ENCODE data around the gene APOE. TPM values are rescaled to one million over a fixed set of nuclear protein-coding genes. Genes with fewer than 3 reads are reported as not detected.

APOE gene
- total RNA-seq, 1 donor from 2014 or later, result not detected

DNA sequence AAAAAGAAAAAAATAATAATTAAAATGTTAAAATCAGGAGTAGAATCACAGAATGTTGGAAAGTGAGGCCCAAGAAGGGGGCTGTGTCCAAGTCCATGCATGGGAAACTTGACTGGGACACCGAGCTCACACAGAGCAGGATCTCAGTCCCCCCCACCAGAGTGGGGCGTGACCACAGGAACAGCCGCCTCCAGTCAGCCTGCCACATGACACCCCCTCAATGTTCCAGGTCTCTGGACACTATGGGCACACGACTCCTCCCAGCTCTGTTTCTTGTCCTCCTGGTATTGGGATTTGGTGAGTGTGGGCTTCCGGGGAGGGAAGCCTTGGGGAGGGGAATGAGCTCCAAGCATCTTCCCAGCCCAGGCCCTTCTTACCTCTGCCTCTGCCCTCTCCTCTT, 42.6 kb downstream of the APOE start:
- Mint-ChIP-seq H3K27me3 (no peaks in the 10 kb centered on the region), H3K27ac (no peak overlapping the region), H3K4me1 (peaks cover 9% of the 10 kb centered on the region), H3K36me3 (ENCODE audit: low read depth) (peaks cover 6% of the 10 kb centered on the region), H3K4me3 (no peak overlapping the region), H3K9me3 (no peaks in the 10 kb centered on the region)
- ChIA-PET CTCF (no interaction called here), POLR2A (no interaction called here)
- DNase-seq (no peak), ATAC-seq (ENCODE audit: low read depth) (no peak)
- intact Hi-C loops (cut with micrococcal nuclease), result no loop called here
- TF ChIP-seq, protein P1, sequence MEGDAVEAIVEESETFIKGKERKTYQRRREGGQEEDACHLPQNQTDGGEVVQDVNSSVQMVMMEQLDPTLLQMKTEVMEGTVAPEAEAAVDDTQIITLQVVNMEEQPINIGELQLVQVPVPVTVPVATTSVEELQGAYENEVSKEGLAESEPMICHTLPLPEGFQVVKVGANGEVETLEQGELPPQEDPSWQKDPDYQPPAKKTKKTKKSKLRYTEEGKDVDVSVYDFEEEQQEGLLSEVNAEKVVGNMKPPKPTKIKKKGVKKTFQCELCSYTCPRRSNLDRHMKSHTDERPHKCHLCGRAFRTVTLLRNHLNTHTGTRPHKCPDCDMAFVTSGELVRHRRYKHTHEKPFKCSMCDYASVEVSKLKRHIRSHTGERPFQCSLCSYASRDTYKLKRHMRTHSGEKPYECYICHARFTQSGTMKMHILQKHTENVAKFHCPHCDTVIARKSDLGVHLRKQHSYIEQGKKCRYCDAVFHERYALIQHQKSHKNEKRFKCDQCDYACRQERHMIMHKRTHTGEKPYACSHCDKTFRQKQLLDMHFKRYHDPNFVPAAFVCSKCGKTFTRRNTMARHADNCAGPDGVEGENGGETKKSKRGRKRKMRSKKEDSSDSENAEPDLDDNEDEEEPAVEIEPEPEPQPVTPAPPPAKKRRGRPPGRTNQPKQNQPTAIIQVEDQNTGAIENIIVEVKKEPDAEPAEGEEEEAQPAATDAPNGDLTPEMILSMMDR (IDR thresholded peaks at IDR 0.05), result no peak

DNA sequence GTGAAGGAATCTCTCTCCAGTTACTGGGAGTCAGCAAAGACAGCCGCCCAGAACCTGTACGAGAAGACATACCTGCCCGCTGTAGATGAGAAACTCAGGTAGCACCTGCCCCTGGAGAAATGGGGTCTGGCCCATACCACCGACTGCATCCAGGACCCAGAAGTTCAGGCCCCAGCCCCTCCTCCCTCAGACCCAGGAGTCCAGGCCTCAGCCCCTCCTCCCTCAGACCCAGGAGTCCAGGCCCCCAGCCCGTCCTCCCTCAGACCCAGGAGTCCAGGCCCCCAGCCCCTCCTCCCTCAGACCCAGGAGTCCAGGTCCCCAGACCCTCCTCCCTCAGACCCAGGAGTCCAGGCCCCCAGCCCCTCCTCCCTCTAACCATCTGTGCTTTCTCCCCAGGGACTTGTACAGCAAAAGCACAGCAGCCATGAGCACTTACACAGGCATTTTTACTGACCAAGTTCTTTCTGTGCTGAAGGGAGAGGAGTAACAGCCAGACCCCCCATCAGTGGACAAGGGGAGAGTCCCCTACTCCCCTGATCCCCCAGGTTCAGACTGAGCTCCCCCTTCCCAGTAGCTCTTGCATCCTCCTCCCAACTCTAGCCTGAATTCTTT, 43.3 kb downstream of the APOE start:
- no peak overlapping the region for H3K27ac Mint-ChIP-seq

DNA sequence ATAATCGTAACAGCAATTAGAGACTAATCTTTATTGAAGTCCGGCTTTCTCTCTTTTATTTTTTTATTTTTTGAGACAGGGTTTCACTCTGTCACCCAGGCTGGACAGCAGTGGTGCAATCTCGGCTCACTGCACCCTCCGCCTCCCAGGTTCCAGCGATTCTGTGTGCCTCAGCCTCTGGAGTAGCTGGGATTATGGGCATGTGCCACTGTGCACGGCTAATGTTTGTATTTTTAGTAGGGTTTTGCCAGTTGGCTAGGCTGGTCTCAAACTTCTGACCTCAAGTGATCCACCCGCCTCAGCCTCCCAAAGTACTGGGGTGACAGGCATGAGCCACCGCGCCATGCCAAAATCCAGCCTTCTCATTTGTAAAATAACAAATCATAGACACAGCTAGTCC, 44.0 kb downstream of the APOE start:
- peaks cover 8% of the 10 kb centered on the region for H3K4me1 Mint-ChIP-seq
- CTCF ChIA-PET, result no interaction called here

More for the DNA sequence above, 43.3 kb downstream of the APOE start:
- ATAC-seq (ENCODE audit: low read depth) (no peak), DNase-seq (no peak)
- POLR2A ChIA-PET, result interaction anchor here (0.6 kb wide), 1 partner anchor 252 kb away, joined by 4 read pairs; no protein-coding TSS in a partner anchor
- TF ChIP-seq, protein P1 (IDR thresholded peaks at IDR 0.05), result no peak
- intact Hi-C loops (cut with micrococcal nuclease), result no loop called here
- H3K4me3 Mint-ChIP-seq, result no peak overlapping the region
- no peaks in the 10 kb centered on the region for H3K9me3 Mint-ChIP-seq
- CTCF ChIA-PET, result no interaction called here
- peaks cover 6% of the 10 kb centered on the region for H3K36me3 Mint-ChIP-seq (ENCODE audit: low read depth)
- peaks cover 8% of the 10 kb centered on the region for H3K4me1 Mint-ChIP-seq
- no peaks in the 10 kb centered on the region for H3K27me3 Mint-ChIP-seq

DNA sequence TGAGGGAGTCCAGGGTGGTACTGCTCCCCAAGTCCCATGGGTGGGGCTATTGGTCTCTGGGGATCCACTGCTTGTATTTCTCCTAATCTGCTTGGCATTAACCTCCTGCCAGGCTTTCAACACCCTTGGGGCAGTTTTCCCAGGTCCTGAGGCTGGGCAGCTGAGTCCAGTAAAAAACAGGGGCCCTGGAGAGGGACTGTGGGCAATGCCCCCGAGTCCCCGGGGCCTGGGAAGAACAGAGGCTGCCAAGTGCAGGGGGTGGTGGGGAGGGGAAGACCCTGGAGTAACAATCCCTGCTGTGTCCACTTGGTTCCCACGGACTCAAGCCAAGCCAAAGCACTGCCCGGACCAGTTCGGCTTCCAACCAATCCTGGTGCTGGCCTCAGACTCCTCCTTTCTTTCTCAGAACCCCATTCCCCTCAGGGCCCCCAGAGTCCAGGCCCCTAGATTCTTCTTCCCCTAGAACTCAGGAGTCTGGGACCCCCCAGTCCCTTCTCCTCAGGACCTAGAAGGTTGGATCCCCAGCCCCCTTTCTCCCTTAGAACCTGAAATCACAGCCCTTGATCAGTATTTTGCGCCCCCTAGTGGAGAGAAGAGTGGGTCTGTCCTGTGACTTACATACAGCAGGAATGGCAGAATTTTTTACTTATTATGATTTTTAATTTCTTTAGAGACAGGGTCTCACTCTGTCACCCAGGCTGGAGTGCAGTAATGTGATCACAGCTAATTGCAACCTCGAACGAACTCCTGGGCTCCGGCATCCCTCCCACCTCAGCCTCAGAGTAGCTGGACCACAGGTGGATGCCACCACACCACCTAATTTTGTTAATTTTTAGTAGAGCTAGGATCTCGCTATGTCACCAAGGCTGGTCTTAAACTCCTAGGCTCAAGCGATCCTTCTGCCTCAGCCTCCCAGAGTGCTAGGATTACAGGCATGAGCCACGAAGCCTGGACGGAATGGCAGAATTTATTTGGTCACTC, 45.9 kb downstream of the APOE start:
- ChIA-PET POLR2A (interaction anchor here (0.6 to 1.2 kb wide), 3 partner anchors 50 to 228 kb away, joined by 3 to 9 read pairs (median 4); partner anchors contain the start of gene RELB), CTCF (interaction anchor here (0.7 to 2.7 kb wide), 10 partner anchors 10 to 295 kb away, joined by 3 to 10 read pairs (median 4); partner anchors contain the start of gene APOE)
- Mint-ChIP-seq H3K9me3 (no peaks in the 10 kb centered on the region), H3K36me3 (ENCODE audit: low read depth) (peaks cover 18% of the 10 kb centered on the region), H3K4me1 (peaks cover 24% of the 10 kb centered on the region), H3K27ac (no peak overlapping the region), H3K27me3 (no peaks in the 10 kb centered on the region), H3K4me3 (no peak overlapping the region)
- TF ChIP-seq, protein P1 (IDR thresholded peaks at IDR 0.05), result no peak
- no peak for DNase-seq
- intact Hi-C loops (cut with micrococcal nuclease), result loop anchor here (1.0 to 5.0 kb wide), 3 partner anchors 48 to 262 kb away; no protein-coding TSS in a partner anchor
- ATAC-seq (ENCODE audit: low read depth), result no peak

More for the DNA sequence above, 44.0 kb downstream of the APOE start:
- POLR2A ChIA-PET, result no interaction called here
- DNase-seq (no peak), ATAC-seq (ENCODE audit: low read depth) (no peak)
- H3K36me3 Mint-ChIP-seq (ENCODE audit: low read depth), result peaks cover 8% of the 10 kb centered on the region
- no peaks in the 10 kb centered on the region for H3K27me3 Mint-ChIP-seq
- H3K9me3 Mint-ChIP-seq, result no peaks in the 10 kb centered on the region
- TF ChIP-seq, protein P1 (IDR thresholded peaks at IDR 0.05), result no peak
- no peak overlapping the region for H3K27ac Mint-ChIP-seq
- intact Hi-C loops (cut with micrococcal nuclease), result no loop called here
- no peak overlapping the region for H3K4me3 Mint-ChIP-seq
